Astrocyte (in vitro differentiated cells and primary cell): ENCODE results near the gene PSMC4. TPM values are rescaled to one million over a fixed set of nuclear protein-coding genes. Genes with fewer than 3 reads are reported as not detected.

Experiments used
- DNase-seq: peaks from one replicate; pipeline ENCODE4 v3.0.0-alpha.2; 2010; ENCODE audit warnings: low read depth
- FAIRE-seq: peaks from 2 replicates; lab custom pipeline; 2011; peaks lifted over from hg19 to GRCh38; lab: Jason Lieb, UNC
- H2AFZ ChIP-seq: 2 replicates; pipeline ENCODE4 v1.6.0; 2012; ENCODE audit warnings: low read depth, low read length, inconsistent platforms
- H3K27ac ChIP-seq: 2 replicates; pipeline ENCODE4 v1.5.1; 2011; ENCODE audit warnings: low read depth, low read length, inconsistent platforms
- H3K27me3 ChIP-seq: 2 replicates; pipeline ENCODE4 v1.6.0; 2011; ENCODE audit warnings: low read length, inconsistent platforms; ENCODE audit not compliant: insufficient read depth
- H3K36me3 ChIP-seq: 2 replicates; pipeline ENCODE4 v1.5.1; 2011; ENCODE audit warnings: low read length, inconsistent platforms; ENCODE audit not compliant: insufficient read depth
- H3K4me1 ChIP-seq: 2 replicates; pipeline ENCODE4 v1.5.1; 2011; ENCODE audit warnings: low read length, inconsistent platforms; ENCODE audit not compliant: insufficient read depth
- H3K4me2 ChIP-seq: 2 replicates; pipeline ENCODE4 v1.6.0; 2012; ENCODE audit warnings: low read length, inconsistent platforms
- H3K4me3 ChIP-seq: 2 replicates; pipeline ENCODE4 v1.5.1; 2011; ENCODE audit warnings: low read depth, mild to moderate bottlenecking, low read length, inconsistent platforms; ENCODE audit not compliant: insufficient read depth
- H3K79me2 ChIP-seq: 2 replicates; pipeline ENCODE4 v1.6.0; 2012; ENCODE audit warnings: mild to moderate bottlenecking, low read length, inconsistent platforms; ENCODE audit not compliant: insufficient read depth
- H3K9ac ChIP-seq: 2 replicates; pipeline ENCODE4 v1.6.0; 2012; ENCODE audit warnings: mild to moderate bottlenecking, low read length, inconsistent platforms
- H3K9me3 ChIP-seq: 2 replicates; pipeline ENCODE4 v1.5.1; 2012; ENCODE audit warnings: low read depth, mild to moderate bottlenecking, low read length, inconsistent platforms; ENCODE audit not compliant: insufficient read depth
- H4K20me1 ChIP-seq: 2 replicates; pipeline ENCODE4 v1.6.0; 2012; ENCODE audit warnings: low read length, inconsistent platforms; ENCODE audit not compliant: insufficient read depth
- H3K27ac Mint-ChIP-seq: one replicate; pipeline ENCODE4 v1.8.0; 2021; ENCODE audit warnings: mild to moderate bottlenecking, mixed read lengths; ENCODE audit not compliant: unreplicated experiment
- H3K27me3 Mint-ChIP-seq: one replicate; pipeline ENCODE4 v1.8.0; 2021; ENCODE audit warnings: low read depth, mixed read lengths; ENCODE audit not compliant: unreplicated experiment
- H3K36me3 Mint-ChIP-seq: one replicate; pipeline ENCODE4 v1.8.0; 2021; ENCODE audit warnings: low read depth, mixed read lengths; ENCODE audit not compliant: unreplicated experiment
- H3K4me1 Mint-ChIP-seq: one replicate; pipeline ENCODE4 v1.8.0; 2021; ENCODE audit warnings: low read depth, mixed read lengths; ENCODE audit not compliant: unreplicated experiment
- H3K4me3 Mint-ChIP-seq: one replicate; pipeline ENCODE4 v1.8.0; 2021; ENCODE audit warnings: mild to moderate bottlenecking, moderate library complexity, mixed read lengths; ENCODE audit not compliant: unreplicated experiment
- H3K9me3 Mint-ChIP-seq: one replicate; pipeline ENCODE4 v1.8.0; 2021; ENCODE audit warnings: mild to moderate bottlenecking, mixed read lengths; ENCODE audit not compliant: unreplicated experiment
- CTCF ChIP-seq: IDR thresholded peaks from 2 replicates; pipeline ENCODE4 v1.5.1; 2011; ENCODE audit warnings: low read depth, mild to moderate bottlenecking, inconsistent platforms, low read length, moderate library complexity; ENCODE audit not compliant: insufficient read depth
- EZH2 ChIP-seq: IDR thresholded peaks from 2 replicates; pipeline ENCODE4 v1.6.1; 2012; ENCODE audit warnings: mild to moderate bottlenecking, low read length, inconsistent platforms; ENCODE audit not compliant: insufficient read depth
- total RNA-seq: library from RNA; stranded (reverse); gene quantifications from 2 replicates; pipeline ENCODE4 v1.2.1, GENCODE V29; 2021

PSMC4 gene
- total RNA-seq, 1 donor from 2014 or later: 127 TPM

GRCh38 chr19:39968789-39969188 lies 2.2 kb upstream of the PSMC4 start:
- Mint-ChIP-seq H3K27me3 (no peaks in the 10 kb centered on the region), H3K4me3 (no peak overlapping the region), H3K27ac (no peak overlapping the region), H3K36me3 (peaks cover 5% of the 10 kb centered on the region), H3K4me1 (peaks cover 16% of the 10 kb centered on the region), H3K9me3 (no peaks in the 10 kb centered on the region)
- FAIRE-seq (no peak), DNase-seq (no peak)
- Histone ChIP-seq H3K27ac (no peak overlapping the region), H3K9ac (no peak overlapping the region), H3K27me3 (no peaks in the 10 kb centered on the region), H3K36me3 (peaks cover 15% of the 10 kb centered on the region), H3K4me1 (peaks cover 11% of the 10 kb centered on the region), H3K4me2 (no peak overlapping the region), H3K4me3 (no peak overlapping the region), H3K79me2 (peaks cover 28% of the 10 kb centered on the region), H3K9me3 (no peaks in the 10 kb centered on the region), H4K20me1 (peaks cover 13% of the 10 kb centered on the region), H2AFZ (no peak overlapping the region)
- no peak for TF ChIP-seq EZH2
- TF ChIP-seq CTCF: no peak

DNA sequence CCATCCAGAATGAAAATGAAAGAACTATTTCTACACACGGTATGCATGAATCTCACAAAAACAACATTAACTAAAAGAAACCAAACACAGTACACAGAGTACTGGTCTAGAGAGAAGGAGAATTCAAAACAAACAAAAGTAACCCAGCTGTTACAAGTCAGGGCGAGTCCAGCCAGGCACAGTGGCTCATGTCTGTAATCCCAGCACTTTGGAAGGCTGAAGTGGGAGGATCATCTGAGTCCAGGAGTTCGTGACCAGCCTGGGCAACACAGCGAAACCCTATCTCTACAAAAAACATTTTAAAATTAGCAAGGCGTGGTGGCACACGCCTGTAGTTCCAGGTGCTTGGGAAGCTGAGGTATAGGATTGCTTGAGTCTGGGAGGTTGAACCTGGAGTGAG lies 1.7 kb upstream of the PSMC4 start:
- Histone ChIP-seq H3K27me3 (no peaks in the 10 kb centered on the region), H4K20me1 (peaks cover 18% of the 10 kb centered on the region), H3K79me2 (peaks cover 33% of the 10 kb centered on the region), H3K4me1 (peaks cover 11% of the 10 kb centered on the region), H3K9me3 (no peaks in the 10 kb centered on the region), H3K27ac (no peak overlapping the region), H2AFZ (no peak overlapping the region), H3K4me3 (no peak overlapping the region), H3K9ac (no peak overlapping the region), H3K36me3 (peaks cover 18% of the 10 kb centered on the region), H3K4me2 (no peak overlapping the region)
- peaks cover 16% of the 10 kb centered on the region for H3K4me1 Mint-ChIP-seq
- peak overlapping the region; percentile 30 for H3K27ac Mint-ChIP-seq
- no peaks in the 10 kb centered on the region for H3K9me3 Mint-ChIP-seq
- no peak for TF ChIP-seq CTCF
- no peak for TF ChIP-seq EZH2
- FAIRE-seq (no peak), DNase-seq (no peak)
- no peaks in the 10 kb centered on the region for H3K27me3 Mint-ChIP-seq
- H3K36me3 Mint-ChIP-seq: peaks cover 6% of the 10 kb centered on the region
- H3K4me3 Mint-ChIP-seq: peak overlapping the region; percentile 100

GRCh38 chr19:39969681-39970424 lies 1.1 kb upstream of the PSMC4 start:
- Histone ChIP-seq H3K9me3 (no peaks in the 10 kb centered on the region), H2AFZ (peak overlapping the region; percentile 93), H3K36me3 (peaks cover 24% of the 10 kb centered on the region), H4K20me1 (peaks cover 20% of the 10 kb centered on the region), H3K4me1 (peaks cover 11% of the 10 kb centered on the region), H3K27me3 (no peaks in the 10 kb centered on the region), H3K4me3 (peak overlapping the region; percentile 88), H3K4me2 (peak overlapping the region; percentile 99), H3K79me2 (peaks cover 39% of the 10 kb centered on the region), H3K27ac (peak overlapping the region; percentile 82), H3K9ac (peak overlapping the region; percentile 97)
- Mint-ChIP-seq H3K27me3 (no peaks in the 10 kb centered on the region), H3K27ac (peak overlapping the region; percentile 98), H3K9me3 (no peaks in the 10 kb centered on the region), H3K4me1 (peaks cover 16% of the 10 kb centered on the region), H3K36me3 (peaks cover 12% of the 10 kb centered on the region), H3K4me3 (peak overlapping the region; percentile 100)
- FAIRE-seq: no peak
- no peak for TF ChIP-seq EZH2
- TF ChIP-seq CTCF: no peak
- DNase-seq: no peak
